ENCODE data around the gene ALDOC.

Gene ALDOC

DNA sequence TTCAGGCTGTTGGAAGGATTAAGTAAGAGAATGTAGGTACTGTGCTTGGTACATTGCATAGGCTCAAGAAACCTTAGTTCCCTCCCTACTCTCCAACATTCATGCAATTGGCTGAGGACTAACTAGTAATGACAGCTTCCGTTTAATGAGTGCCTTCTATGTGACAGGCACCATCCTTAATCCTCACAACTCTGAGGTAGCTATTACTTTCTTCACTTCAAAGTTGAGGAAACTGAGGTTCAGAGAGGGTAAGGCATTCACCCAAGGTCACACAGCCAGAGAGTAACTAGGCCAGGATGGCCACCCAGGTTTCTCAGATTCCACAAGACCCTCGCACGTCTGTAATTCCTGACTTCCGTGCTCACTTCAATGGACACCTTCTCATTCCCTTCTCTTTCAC is 46.4 kb downstream of the ALDOC start:
- no peak for DNase-seq

DNA sequence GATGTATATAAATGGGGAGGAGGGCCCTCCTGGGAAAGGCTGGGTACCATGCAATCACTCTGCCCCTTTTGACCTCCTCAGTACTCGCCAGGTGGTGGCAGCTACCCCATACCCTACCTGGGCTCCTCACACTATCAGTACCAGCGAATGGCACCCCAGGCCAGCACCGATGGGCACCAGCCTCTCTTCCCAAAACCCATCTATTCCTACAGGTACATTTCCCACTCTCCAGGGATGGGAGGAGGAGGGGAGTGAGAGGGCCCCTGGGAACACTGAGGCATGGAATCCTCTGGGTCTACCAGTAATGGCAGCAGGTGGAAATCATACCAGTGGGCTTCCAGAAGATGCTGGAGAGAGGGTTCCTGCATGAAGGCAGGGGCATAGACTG is 47.7 kb downstream of the ALDOC start:
- no peak for DNase-seq

DNA sequence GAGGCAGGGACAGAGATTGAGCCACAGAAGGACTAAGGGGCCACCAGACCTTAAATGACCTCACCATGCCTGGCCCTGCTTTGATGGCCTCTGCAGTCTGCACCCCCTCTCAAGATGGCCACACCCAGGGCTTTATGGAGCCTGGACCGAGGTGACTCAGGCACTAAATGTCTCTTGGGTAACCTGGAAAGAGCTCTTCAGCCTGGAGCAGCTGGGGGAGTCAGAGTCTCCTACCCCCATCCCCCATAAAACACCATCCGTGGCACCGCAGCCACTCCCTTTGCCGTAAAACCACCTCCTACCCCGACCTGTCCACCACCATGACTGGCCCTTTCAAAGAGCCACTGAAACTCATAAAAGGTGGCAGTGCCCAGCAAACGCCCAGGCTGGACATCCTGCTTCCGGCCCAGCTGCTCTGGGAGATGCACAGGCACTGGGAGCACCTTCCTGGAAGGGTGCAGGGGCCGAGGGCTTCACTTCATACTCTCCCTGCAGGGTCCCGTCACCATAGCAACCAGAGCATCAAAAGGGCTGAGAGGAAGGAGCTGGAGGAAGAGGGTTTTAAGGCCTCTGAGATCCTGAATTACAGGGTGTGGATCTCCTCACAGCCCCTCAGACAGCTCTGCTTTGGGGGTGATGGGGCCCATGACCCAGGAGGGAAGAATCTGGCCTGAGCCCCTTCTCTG is 48.2 kb downstream of the ALDOC start:
- no peak for DNase-seq

DNA sequence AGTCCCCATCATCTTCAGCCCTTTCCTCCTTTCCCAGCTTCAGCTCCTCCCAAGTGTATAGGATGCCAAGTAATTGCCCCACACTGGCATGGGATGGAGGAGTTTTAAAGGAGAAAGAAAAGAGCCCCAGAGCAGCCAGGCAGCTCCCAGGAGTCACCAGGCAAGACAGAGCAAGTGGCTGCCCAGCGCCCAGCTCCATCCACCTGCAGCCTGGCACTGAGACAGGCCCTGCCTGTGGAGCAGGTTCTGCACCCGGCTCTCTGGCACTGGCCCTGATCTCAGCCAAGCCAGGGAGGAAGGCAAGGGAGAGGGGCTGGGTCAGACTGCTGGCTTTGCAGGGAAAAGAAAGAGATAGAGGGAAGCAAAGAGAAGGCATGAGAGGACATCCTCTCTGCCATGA is 48.8 kb downstream of the ALDOC start:
- no peak for DNase-seq

DNA sequence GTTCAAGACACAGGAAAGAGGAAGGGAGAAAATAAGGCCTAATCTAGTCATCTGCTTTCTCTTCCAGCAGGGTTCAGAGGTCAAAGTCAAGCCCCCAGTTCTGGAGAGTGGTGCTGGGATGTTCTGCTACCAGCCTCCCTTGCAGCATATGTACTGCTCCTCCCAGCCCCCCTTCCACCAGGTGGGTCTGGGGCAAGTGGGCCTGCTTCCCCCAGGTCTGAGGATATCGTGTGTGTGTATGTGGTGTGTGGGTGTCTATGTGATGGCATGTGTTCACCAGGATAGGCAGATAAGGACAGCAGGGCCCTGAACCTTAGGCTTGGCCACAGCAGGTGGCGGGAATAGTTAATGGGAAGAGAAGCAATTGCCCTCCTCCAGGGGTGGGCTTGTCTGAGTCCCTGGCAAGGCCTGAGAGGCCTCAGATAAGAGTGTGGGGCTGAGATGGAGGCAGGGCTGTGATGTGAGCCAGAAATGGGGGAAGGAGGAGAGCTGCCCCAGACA is 49.5 kb downstream of the ALDOC start:
- no peak for DNase-seq

DNA sequence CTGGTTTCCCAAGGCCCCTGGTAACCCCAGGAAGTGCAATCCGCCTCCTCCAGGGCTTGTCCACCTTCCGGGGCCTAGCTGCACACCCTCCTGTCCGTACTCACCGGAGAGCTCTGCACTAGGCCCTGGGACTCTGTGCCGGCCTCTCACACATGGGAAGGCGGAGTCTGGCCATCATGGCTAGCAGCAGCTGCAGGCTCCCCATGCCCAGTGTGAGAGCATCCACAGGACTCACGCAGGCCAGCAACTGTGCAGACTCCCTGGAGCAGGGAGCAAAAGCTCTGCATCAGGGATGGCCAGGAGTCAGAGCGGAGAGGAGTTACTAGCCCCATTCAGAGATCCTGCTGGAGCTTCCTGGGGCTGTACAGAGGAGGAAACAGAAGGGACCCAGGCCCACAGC is 50.3 kb downstream of the ALDOC start:
- no peak for DNase-seq

DNA sequence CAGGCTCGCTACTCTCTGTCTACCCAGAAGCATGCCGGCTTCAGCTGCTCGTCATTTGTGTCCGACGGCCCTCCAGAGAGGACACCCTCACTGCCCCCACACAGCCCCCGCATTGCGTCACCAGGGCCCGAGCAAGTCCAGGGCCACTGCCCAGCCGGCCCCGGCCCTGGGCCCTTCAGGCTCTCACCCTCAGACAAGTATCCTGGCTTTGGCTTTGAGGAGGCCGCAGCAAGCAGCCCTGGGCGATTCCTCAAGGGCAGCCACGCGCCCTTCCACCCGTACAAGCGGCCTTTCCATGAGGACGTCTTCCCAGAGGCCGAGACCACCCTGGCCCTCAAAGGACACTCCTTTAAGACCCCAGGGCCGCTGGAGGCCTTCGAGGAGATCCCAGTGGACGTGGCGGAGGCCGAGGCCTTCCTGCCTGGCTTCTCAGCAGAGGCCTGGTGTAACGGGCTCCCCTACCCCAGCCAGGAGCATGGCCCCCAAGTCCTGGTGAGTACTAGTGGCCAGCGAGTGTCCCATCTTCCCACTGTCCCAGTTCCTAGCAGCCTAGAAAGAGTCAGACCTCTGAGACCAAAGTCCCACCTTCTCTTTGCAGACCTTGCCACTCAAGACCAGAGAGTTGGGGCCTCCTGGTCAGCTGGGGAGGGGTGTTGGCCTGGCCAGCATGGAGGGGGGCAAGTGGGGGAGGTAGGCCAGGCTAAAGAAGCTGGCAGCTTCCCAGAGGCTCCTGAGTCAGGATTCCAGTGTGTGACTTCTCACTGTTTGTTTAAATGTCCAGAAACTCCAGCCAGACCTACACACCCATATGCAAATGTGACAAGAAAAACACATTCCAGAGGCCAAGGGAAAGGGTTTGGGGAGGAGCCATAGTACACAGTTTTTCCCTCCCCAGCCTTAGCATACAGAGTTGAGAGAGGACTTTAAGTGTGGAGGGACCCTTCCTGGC is 51.9 kb downstream of the ALDOC start:
- peak; percentile 44 for DNase-seq

DNA sequence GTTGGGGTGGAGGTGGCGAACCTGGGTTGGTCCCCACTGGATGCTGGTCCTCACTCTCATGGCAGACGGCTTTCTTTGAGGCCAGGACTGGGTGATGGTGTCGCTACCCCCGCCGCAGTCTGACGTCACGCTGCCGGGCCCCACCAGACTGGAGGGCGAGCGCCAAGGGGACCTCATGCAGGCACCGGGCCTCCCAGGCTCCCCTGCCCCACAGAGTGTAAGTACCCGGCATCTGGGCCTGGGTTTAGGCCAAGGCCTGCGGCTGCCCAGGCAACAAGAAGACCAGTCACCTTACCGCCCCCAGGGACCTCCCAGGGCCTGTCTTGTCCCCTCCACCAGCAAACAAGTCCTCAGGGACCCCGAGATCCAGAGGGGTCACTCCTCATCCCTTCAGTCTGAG is 52.8 kb downstream of the ALDOC start:
- no peak for DNase-seq

DNA sequence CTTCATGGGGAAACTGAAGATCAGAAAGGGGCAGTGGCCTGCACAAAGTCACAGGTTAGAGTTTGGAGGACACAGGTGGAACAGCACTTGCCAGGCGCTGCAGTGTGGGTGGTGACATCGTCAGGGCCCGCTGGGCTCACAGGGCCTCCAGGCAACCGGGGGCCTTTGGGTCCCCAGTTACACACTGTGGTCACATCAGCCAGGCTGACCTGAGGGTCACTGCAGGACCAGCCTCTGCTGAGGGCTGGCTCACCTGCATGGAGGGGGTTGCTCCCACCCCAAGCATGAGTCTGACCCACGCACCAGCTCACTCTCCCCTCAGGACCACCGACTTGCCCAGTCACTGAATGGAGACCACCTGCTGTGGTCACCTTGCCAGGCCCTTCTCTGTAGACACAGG is 53.5 kb downstream of the ALDOC start:
- DNase-seq: no peak
